Activated CD8-positive, alpha-beta T cell treated with anti-CD3 and anti-CD28 coated beads, Interleukin-2, amount 10 ng/mL, durations not matched to agents 7 days and 5 days (primary cell): ENCODE data around the gene ZNF491. TPM values are rescaled to one million over a fixed set of nuclear protein-coding genes. Genes with fewer than 3 reads are reported as not detected.
"Not testable (repeated sequence)": the region's sequence is repeated elsewhere in the genome, so short reads cannot be mapped to it uniquely, and the experiment has no call there.

Experiments used
- ATAC-seq: fragments of 150-1000 bp; cut with Tn5 transposase; one replicate; pipeline ENCODE4 v1.10.0; 2021; ENCODE audit warnings: moderate library complexity
- CTCF ChIA-PET: fragments of 350-600 bp; sonication (Branson Sonifier 250); formaldehyde crosslinking; loops from one replicate; lab custom pipeline; 2021; ENCODE audit warnings: antibody characterized with exemption; lab: Charles Lee
- POLR2A ChIA-PET: fragments of 350-600 bp; sonication (Branson Sonifier 250); formaldehyde crosslinking; loops from one replicate; lab custom pipeline; 2021; ENCODE audit warnings: antibody characterized with exemption; lab: Charles Lee
- DNase-seq: peaks from one replicate; pipeline ENCODE4 v3.0.0-alpha.2; 2020
- H3K27ac Mint-ChIP-seq: one replicate; pipeline ENCODE4 v1.8.0; 2021; ENCODE audit warnings: mild to moderate bottlenecking, mixed read lengths
- H3K27me3 Mint-ChIP-seq: one replicate; pipeline ENCODE4 v1.8.0; 2021; ENCODE audit warnings: low read depth, mixed read lengths
- H3K36me3 Mint-ChIP-seq: one replicate; pipeline ENCODE4 v1.8.0; 2021; ENCODE audit warnings: low read depth, mixed read lengths
- H3K4me1 Mint-ChIP-seq: one replicate; pipeline ENCODE4 v1.8.0; 2021; ENCODE audit warnings: low read depth, mixed read lengths
- H3K4me3 Mint-ChIP-seq: one replicate; pipeline ENCODE4 v1.8.0; 2021; ENCODE audit warnings: mild to moderate bottlenecking, mixed read lengths
- H3K9me3 Mint-ChIP-seq: one replicate; pipeline ENCODE4 v1.8.0; 2022; ENCODE audit warnings: mixed read lengths; ENCODE audit not compliant: insufficient read depth
- total RNA-seq, 2 experiments: library from RNA; stranded (reverse); gene quantifications; one replicate each; pipeline ENCODE4 v1.2.3, GENCODE V29; 2021

Gene ZNF491
- total RNA-seq, 2 experiments from 2014 or later: 1.8 to 2.1 TPM

DNA sequence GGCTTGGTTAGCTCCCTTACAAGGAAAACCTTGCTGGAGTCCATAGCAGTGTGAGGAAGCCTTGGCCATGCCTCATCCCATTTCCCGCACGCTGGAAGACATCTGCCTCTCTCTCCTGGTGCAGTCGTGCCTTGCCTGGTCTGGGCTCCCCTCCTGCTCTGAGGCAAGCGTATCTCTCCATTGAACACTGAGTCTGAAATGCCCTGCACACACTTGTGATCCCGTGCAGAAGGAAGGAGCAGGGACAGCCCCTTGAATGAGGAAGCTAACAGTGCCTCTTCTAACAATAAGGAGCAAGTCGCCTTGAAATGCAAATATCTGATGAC lies 15.3 kb downstream of the ZNF491 start:
- Mint-ChIP-seq H3K9me3 (peaks cover 14% of the 10 kb centered on the region), H3K4me1 (peaks cover 23% of the 10 kb centered on the region), H3K4me3 (peak overlapping the region; percentile 89), H3K27ac (peak overlapping the region; percentile 88), H3K27me3 (no peaks in the 10 kb centered on the region), H3K36me3 (peaks cover 37% of the 10 kb centered on the region)
- ChIA-PET POLR2A (interaction anchor here (0.7 to 1.6 kb wide), 6 partner anchors 16 to 852 kb away, joined by 3 to 6 read pairs (median 4); partner anchors contain the start of genes ZNF441, ZNF491 and ZNF700), CTCF (interaction anchor here (1.0 to 5.3 kb wide), 2 partner anchors 14 to 16 kb away, joined by 4 to 44 read pairs; partner anchors contain the start of gene ZNF491)
- DNase-seq (no peak), ATAC-seq (no peak)

DNA sequence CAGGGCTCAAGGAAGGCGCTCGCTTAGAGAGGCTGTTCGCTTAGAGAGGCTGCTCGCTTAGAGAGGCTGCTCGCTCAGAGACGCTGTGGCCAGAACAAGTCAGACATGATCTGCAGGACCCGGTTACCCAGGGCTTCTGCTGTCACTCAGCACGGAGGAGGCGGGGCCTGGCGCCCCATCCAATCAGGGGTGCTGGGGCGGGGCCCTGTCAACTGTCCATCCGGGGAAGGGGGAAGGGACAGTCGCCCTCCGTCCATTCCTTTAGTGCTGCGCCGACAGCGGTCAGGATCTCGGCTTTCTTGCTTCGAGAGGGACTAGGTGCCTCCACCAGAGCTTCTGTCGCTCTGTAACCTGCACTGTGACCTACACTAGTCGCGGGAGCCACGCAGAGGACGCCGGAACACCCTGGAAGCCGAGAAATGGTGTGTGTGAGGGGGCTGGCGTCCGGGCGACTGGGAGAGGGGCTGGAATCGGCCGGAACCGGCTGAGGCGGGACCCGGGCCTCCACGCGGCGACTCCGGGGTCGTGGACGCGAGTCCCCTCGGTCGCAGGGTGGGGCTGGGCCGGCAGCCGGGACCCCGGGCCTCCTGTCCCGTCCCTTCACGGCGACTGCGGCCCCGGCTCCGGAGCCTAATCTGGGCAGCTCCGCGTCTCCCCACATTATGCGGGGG lies 15.8 kb downstream of the ZNF491 start, which contains the start of gene ZNF440:
Gene ZNF440 (plus strand): TSS at position 245 of the 671 bp plus-strand sequence. CDS start 175 bp downstream, at position 420.
- ChIA-PET POLR2A (interaction anchor here (0.7 to 1.6 kb wide), 6 partner anchors 16 to 852 kb away, joined by 3 to 6 read pairs (median 4); partner anchors contain the start of genes ZNF441, ZNF491 and ZNF700), CTCF (interaction anchor here (0.7 to 5.3 kb wide), 4 partner anchors 14 to 150 kb away, joined by 3 to 44 read pairs (median 5); partner anchors contain the start of gene ZNF491)
- H3K9me3 Mint-ChIP-seq: peaks cover 12% of the 10 kb centered on the region
- H3K27me3 Mint-ChIP-seq: no peaks in the 10 kb centered on the region
- H3K4me3 Mint-ChIP-seq: peak within 1 kb of the TSS; percentile 89
- H3K4me1 Mint-ChIP-seq: peaks cover 23% of the 10 kb centered on the region
- H3K36me3 Mint-ChIP-seq: peaks cover 35% of the 10 kb centered on the region
- H3K27ac Mint-ChIP-seq: peak within 1 kb of the TSS; percentile 88
- ATAC-seq: peak; percentile 100
- DNase-seq: peak; percentile 94

DNA sequence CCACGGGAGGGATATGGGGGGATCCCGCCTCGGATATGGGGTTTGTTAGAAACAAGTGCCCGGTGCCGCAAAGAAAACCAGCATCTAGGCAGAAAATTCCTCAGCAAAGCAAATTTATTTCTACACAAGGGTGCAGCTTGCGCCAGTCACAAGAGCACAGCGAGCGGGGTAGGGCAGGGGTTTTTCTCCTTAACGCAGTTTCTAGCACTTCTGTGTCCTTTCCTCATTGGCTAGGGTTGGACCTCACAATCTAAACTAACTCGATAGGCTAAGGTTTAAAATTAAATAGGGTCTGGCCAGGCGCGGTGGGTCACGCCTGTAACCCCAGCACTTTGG lies 16.3 kb downstream of the ZNF491 start:
- H3K27me3 Mint-ChIP-seq: no peaks in the 10 kb centered on the region
- no peak for DNase-seq
- peaks cover 36% of the 10 kb centered on the region for H3K36me3 Mint-ChIP-seq
- ChIA-PET POLR2A (interaction anchor here (1.3 to 1.6 kb wide), 3 partner anchors 17 to 173 kb away, joined by 3 to 6 read pairs (median 6); partner anchors contain the start of genes ZNF441 and ZNF491), CTCF (interaction anchor here (0.7 to 5.3 kb wide), 3 partner anchors 17 to 149 kb away, joined by 3 to 44 read pairs (median 6); partner anchors contain the start of gene ZNF491)
- H3K4me3 Mint-ChIP-seq: peak overlapping the region; percentile 85
- H3K27ac Mint-ChIP-seq: peak overlapping the region; percentile 68
- H3K4me1 Mint-ChIP-seq: peaks cover 23% of the 10 kb centered on the region
- H3K9me3 Mint-ChIP-seq: peaks cover 12% of the 10 kb centered on the region
- ATAC-seq: peak; percentile 4

DNA sequence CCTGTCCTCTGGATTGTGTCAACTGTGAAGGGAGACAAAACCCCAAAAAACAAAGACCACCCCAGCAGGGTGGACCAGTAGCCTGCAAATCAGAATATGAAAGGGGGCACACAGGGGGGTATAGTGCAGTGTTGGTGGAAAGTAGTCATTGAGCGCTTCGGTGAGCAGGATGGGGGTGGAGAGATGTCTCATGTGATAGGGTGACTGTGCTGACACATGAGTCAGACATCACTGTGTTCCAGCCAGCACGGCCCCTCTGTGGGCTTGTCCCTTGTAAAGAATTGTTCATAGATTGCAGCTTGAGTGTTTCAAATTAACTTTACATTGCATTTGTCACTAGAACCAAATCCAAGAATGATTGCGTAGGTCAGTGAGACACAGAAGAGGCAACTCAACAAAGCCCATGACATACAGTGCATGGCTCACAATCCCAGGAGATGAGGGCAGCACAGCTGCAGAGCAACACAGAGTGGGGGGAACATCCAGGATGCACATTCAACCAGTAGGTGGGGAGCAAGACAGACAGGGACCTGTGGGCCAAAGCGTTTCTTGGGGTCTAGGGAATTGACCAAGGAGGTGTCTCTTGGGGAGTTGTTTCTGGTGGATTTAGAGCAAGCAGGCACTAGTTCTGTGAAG lies 23.3 kb downstream of the ZNF491 start:
- Mint-ChIP-seq H3K4me1 (no peaks in the 10 kb centered on the region), H3K27me3 (no peaks in the 10 kb centered on the region), H3K27ac (no peak overlapping the region), H3K9me3 (peaks cover 13% of the 10 kb centered on the region), H3K4me3 (no peak overlapping the region), H3K36me3 (peaks cover 56% of the 10 kb centered on the region)
- CTCF ChIA-PET: no interaction called here
- no peak for ATAC-seq
- POLR2A ChIA-PET: no interaction called here
- DNase-seq: no peak

DNA sequence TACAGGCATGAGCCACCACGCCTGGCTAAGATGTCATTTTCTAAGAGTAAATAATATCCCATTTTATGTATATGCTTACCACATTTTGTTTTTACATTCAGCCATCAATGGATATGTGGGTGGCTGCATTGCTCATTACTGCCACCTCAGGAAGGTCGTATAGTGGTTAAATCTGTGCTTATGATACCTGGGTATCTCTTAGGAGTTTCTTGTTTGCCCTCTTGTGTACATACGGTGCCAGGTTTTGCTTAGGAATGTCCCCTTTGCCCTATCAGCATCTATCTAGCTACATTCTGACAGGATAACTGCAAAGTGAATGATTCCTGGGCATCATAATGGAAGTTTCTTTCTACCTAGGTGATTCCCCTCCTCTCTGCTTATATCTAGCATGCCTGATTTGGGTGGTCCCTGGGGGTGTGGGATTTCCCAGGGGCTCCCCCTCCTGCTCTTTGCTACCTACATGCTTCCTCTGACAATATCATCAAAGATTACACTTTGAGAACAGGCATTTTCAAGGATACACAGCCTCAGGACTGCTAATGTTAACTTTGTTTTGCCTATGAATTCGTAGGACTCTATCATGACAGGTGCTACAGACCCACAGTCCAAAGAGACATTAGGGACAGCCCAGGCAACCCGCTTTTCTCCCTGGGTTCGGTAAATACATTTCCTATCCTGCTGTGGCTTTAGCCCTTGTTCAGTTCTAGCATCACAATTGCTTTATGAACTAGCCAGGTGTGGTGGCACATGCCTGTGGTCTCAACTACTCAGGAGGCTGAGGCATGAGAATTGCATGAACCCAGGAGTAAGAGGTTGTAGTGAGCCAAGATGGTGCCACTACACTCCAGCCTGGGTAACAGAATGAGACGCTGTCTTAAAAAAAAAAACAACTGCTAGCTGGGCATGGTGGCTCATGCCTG lies 30.9 kb downstream of the ZNF491 start:
- POLR2A ChIA-PET, ATAC-seq, DNase-seq, H3K4me1 Mint-ChIP-seq, H3K27ac Mint-ChIP-seq, H3K4me3 Mint-ChIP-seq, CTCF ChIA-PET, H3K27me3 Mint-ChIP-seq: not testable (repeated sequence)
- Mint-ChIP-seq H3K9me3 (peaks cover 63% of the 10 kb centered on the region), H3K36me3 (peaks cover 77% of the 10 kb centered on the region)

DNA sequence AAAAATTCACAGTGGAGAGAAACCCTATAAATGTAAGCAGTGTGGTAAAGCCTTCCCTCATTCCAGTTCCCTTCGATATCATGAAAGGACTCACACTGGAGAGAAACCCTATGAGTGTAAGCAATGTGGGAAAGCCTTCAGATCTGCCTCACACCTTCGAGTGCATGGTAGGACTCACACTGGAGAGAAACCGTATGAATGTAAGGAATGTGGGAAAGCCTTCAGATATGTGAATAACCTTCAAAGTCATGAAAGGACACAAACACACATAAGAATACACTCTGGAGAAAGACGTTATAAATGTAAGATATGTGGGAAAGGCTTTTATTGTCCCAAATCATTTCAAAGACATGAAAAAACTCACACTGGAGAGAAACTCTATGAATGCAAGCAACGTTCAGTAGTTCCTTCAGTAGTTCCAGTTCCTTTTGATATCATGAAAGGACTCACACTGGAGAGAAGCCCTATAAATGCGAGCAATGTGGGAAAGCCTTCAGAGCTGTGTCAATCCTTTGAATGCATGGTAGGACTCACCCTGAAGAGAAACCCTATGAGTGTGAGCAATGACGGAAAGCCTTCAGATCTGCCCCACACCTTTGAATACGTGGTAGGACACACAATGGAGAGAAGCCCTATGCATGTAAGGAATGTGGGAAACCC lies 34.1 kb downstream of the ZNF491 start:
- CTCF ChIA-PET: no interaction called here
- DNase-seq (no peak), ATAC-seq (no peak)
- peaks cover 70% of the 10 kb centered on the region for H3K9me3 Mint-ChIP-seq
- H3K4me3 Mint-ChIP-seq: no peak overlapping the region
- H3K4me1 Mint-ChIP-seq: no peaks in the 10 kb centered on the region
- no peaks in the 10 kb centered on the region for H3K27me3 Mint-ChIP-seq
- H3K27ac Mint-ChIP-seq: no peak overlapping the region
- H3K36me3 Mint-ChIP-seq: peaks cover 74% of the 10 kb centered on the region
- POLR2A ChIA-PET: no interaction called here

DNA sequence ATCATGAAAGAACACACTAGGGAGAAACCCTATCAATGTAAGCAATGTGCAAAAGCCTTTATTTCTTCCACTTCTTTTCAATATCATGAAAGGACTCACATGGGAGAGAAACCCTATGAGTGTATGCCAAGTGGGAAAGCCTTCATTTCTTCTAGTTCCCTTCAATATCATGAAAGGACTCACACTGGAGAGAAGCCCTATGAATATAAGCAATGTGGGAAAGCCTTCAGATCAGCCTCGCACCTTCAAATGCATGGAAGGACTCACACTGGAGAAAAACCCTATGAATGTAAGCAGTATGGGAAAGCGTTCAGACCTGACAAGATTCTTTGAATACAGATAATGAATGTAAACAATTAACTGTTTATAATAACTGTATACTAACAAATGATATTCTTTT lies 35.2 kb downstream of the ZNF491 start:
- H3K4me3 Mint-ChIP-seq: no peak overlapping the region
- ChIA-PET POLR2A (no interaction called here), CTCF (no interaction called here)
- no peaks in the 10 kb centered on the region for H3K27me3 Mint-ChIP-seq
- no peak for DNase-seq
- no peak overlapping the region for H3K27ac Mint-ChIP-seq
- H3K9me3 Mint-ChIP-seq: peaks cover 60% of the 10 kb centered on the region
- H3K4me1 Mint-ChIP-seq: no peaks in the 10 kb centered on the region
- ATAC-seq: no peak
- H3K36me3 Mint-ChIP-seq: peaks cover 63% of the 10 kb centered on the region

DNA sequence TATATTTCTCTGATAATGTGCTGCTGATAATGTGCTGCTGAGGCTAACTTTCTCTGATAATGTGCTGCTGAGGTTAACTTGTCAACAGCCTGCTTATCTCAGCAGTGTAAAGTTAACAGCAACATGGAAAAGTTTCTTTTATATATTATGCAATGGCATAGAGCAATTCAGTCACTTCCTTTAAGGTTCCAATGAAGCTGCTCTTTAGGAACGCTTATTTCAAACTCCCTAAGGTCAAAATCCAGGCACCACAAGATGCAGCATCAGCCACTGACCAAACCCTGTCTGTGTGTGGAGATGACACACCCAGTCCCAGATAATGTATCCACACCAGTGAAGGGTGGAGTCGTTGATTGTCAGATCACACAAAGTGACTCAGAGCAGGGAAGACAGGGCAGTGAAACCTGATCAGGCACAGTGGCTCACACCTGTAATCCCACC lies 37.3 kb downstream of the ZNF491 start:
- Mint-ChIP-seq H3K36me3 (peaks cover 44% of the 10 kb centered on the region), H3K9me3 (peaks cover 41% of the 10 kb centered on the region)
- H3K27ac Mint-ChIP-seq, CTCF ChIA-PET, POLR2A ChIA-PET, H3K4me1 Mint-ChIP-seq, ATAC-seq, H3K27me3 Mint-ChIP-seq, DNase-seq, H3K4me3 Mint-ChIP-seq: not testable (repeated sequence)

DNA sequence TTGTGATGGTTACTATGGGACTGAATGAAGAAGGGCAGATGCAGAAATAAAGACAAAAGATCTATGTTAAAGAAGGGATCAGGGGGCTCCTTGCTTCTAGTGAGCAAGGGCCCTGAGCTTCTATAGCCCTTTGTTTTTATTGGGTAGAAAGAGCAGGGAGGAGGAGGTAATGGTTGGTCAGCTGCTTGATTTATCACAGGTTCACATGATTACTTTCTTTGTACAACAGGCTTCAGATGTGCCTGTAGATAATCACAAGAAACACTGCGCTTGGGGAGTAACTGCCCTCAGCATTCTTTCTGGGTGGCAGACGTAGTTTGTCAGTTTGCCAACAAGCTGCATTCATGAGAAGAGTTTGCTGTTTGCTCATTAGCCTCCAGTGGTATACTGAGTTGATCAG lies 45.4 kb downstream of the ZNF491 start:
- Mint-ChIP-seq H3K9me3 (peaks cover 12% of the 10 kb centered on the region), H3K27ac (no peak overlapping the region), H3K36me3 (peaks cover 2% of the 10 kb centered on the region), H3K27me3 (no peaks in the 10 kb centered on the region), H3K4me1 (peaks cover 12% of the 10 kb centered on the region), H3K4me3 (no peak overlapping the region)
- no peak for DNase-seq
- ChIA-PET CTCF (no interaction called here), POLR2A (no interaction called here)
- ATAC-seq: no peak

DNA sequence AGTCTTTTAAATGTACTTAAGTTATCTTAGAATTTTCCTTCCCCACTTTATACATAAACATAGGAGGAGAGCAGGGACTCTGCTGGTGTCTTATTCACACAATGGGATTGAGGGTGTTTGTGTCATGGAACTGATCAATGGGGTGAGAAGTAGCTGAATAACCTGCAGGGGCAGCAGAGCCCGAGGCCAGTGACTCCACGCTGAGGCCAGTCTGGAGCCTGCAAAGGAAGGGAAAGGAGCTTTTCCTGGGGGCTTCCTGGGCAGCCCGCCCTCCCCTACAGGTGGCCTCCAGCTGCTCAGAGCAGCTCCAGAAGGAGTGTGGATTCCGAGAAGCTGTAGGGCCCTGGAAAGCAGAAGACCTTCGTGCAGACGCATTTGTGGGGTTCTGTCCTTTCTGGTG lies 49.3 kb downstream of the ZNF491 start:
- H3K36me3 Mint-ChIP-seq: peaks cover 33% of the 10 kb centered on the region
- H3K4me3 Mint-ChIP-seq, H3K27ac Mint-ChIP-seq, ATAC-seq, POLR2A ChIA-PET, H3K27me3 Mint-ChIP-seq, DNase-seq: not testable (repeated sequence)
- CTCF ChIA-PET: interaction anchor here (1.4 to 2.8 kb wide), 2 partner anchors 50 to 68 kb away, joined by 3 to 13 read pairs; partner anchors contain the start of gene ZNF491
- peaks cover 22% of the 10 kb centered on the region for H3K4me1 Mint-ChIP-seq
- peaks cover 18% of the 10 kb centered on the region for H3K9me3 Mint-ChIP-seq

DNA sequence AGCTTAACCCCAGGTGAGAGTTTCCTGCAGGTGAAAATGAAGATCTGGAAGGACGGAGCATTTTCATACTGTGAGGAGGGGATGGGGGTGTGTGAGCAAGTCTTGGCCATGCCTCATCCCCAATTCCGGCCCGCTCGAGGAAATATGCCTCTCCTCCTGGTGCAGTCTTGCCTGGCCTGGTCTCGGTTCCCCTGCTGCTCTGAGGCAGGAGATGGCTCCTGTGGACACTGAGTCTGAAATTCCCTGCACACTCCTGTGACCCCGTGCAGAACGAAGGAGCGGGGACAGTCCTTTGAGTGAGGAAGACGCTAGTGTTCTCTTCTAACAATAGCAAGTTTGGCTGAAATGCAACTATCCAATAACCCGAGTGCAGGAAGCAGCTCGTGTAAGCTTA lies 49.9 kb downstream of the ZNF491 start:
- ATAC-seq (no peak), DNase-seq (no peak)
- Mint-ChIP-seq H3K4me1 (peaks cover 22% of the 10 kb centered on the region), H3K4me3 (peak overlapping the region; percentile 79), H3K36me3 (peaks cover 35% of the 10 kb centered on the region), H3K9me3 (peaks cover 17% of the 10 kb centered on the region), H3K27ac (peak overlapping the region; percentile 78), H3K27me3 (no peaks in the 10 kb centered on the region)
- ChIA-PET CTCF (interaction anchor here (1.0 to 2.8 kb wide), 3 partner anchors 50 to 76 kb away, joined by 3 to 13 read pairs (median 4); partner anchors contain the start of gene ZNF491), POLR2A (interaction anchor here (1.3 kb wide), 1 partner anchor 11 kb away, joined by 3 read pairs; no protein-coding TSS in a partner anchor)
